Kasumi-1 (cell line): ENCODE measurements around the gene NLGN1.

Experiments used
- DNase-seq, 2 experiments: peaks; one replicate each; lab custom pipeline; 2025; lab: John Stamatoyannopoulos, UW

The NLGN1 gene

GRCh38 chr3:173641696-173642095, 244.2 kb downstream of the NLGN1 start:
- no peak for DNase-seq

GRCh38 chr3:173644086-173645082, 246.8 kb downstream of the NLGN1 start:
- no peak for DNase-seq

- DNase-seq: no peak
Observed at GRCh38 chr3:173650596-173650995, 253.1 kb downstream of the NLGN1 start.

GRCh38 chr3:173652093-173652492, 254.5 kb downstream of the NLGN1 start:
- DNase-seq: no peak

GRCh38 chr3:173653781-173654180, 256.2 kb downstream of the NLGN1 start:
- DNase-seq: no peak

- no peak for DNase-seq
Observed at GRCh38 chr3:173659972-173660371, 262.4 kb downstream of the NLGN1 start.

- DNase-seq: no peak
Observed at GRCh38 chr3:173660645-173661299, 263.2 kb downstream of the NLGN1 start.

- DNase-seq: no peak
Observed at GRCh38 chr3:173663696-173664111, 266.2 kb downstream of the NLGN1 start.

GRCh38 chr3:173676094-173676493, 278.6 kb downstream of the NLGN1 start:
- no peak for DNase-seq

- no peak for DNase-seq
Observed at GRCh38 chr3:173681188-173681678, 283.7 kb downstream of the NLGN1 start.

GRCh38 chr3:173685456-173685855, 287.9 kb downstream of the NLGN1 start:
- no peak for DNase-seq

- DNase-seq: no peak
Observed at GRCh38 chr3:173688216-173688842, 290.8 kb downstream of the NLGN1 start.

- DNase-seq: no peak
Observed at GRCh38 chr3:173690542-173691180, 293.1 kb downstream of the NLGN1 start.

- no peak for DNase-seq
Observed at GRCh38 chr3:173699353-173699752, 301.8 kb downstream of the NLGN1 start.

- DNase-seq: no peak
Observed at GRCh38 chr3:173700336-173700735, 302.8 kb downstream of the NLGN1 start.

- DNase-seq: no peak
Observed at GRCh38 chr3:173702561-173702960, 305.0 kb downstream of the NLGN1 start.

- no peak for DNase-seq
Observed at GRCh38 chr3:173703771-173704170, 306.2 kb downstream of the NLGN1 start.

GRCh38 chr3:173706630-173707029, 309.1 kb downstream of the NLGN1 start:
- no peak for DNase-seq

GRCh38 chr3:173708191-173708590, 310.6 kb downstream of the NLGN1 start:
- DNase-seq: no peak

GRCh38 chr3:173709026-173709425, 311.5 kb downstream of the NLGN1 start:
- no peak for DNase-seq

- no peak for DNase-seq
Observed at GRCh38 chr3:173711619-173712018, 314.1 kb downstream of the NLGN1 start.

- no peak for DNase-seq
Observed at GRCh38 chr3:173719585-173719984, 322.0 kb downstream of the NLGN1 start.
